Parathyroid adenoma (tissue), 2 donors: ENCODE data around the gene COL12A1.

Source experiments
- H2AFZ ChIP-seq: fragments of 300-600 bp; sonication (generic); one replicate; pipeline ENCODE4 v1.7.0; 2017; ENCODE audit warnings: antibody characterized with exemption, mild to moderate bottlenecking
- H3K27ac ChIP-seq: fragments of 300-600 bp; sonication (generic); one replicate; pipeline ENCODE4 v1.7.0; 2017
- H3K27me3 ChIP-seq: fragments of 300-600 bp; sonication (generic); one replicate; pipeline ENCODE4 v1.7.0; 2017; ENCODE audit warnings: low read length; ENCODE audit not compliant: control insufficient read depth, insufficient read depth
- H3K36me3 ChIP-seq: fragments of 300-600 bp; sonication (generic); one replicate; pipeline ENCODE4 v1.7.0; 2017; ENCODE audit warnings: low read length; ENCODE audit not compliant: control insufficient read depth, insufficient read depth
- H3K4me1 ChIP-seq: fragments of 300-600 bp; sonication (generic); one replicate; pipeline ENCODE4 v1.7.0; 2017; ENCODE audit warnings: control low read depth
- H3K4me2 ChIP-seq: fragments of 300-600 bp; sonication (generic); one replicate; pipeline ENCODE4 v1.7.0; 2017; ENCODE audit warnings: low read length
- H3K4me3 ChIP-seq: fragments of 300-600 bp; sonication (generic); one replicate; pipeline ENCODE4 v1.7.0; 2017; ENCODE audit warnings: low read depth, low read length
- H3K79me2 ChIP-seq: fragments of 300-600 bp; sonication (generic); one replicate; pipeline ENCODE4 v1.7.0; 2017; ENCODE audit warnings: control low read depth
- H3K9ac ChIP-seq: fragments of 300-600 bp; sonication (generic); one replicate; pipeline ENCODE4 v1.7.0; 2017; ENCODE audit warnings: mild to moderate bottlenecking
- H3K9me3 ChIP-seq: fragments of 300-600 bp; sonication (generic); one replicate; pipeline ENCODE4 v1.7.0; 2017; ENCODE audit warnings: low read length; ENCODE audit not compliant: control insufficient read depth
- TF ChIP-seq, protein P1 (sequence below): fragments of 300-600 bp; sonication (generic); IDR thresholded peaks from one replicate; pipeline ENCODE4 v1.7.0; 2017; ENCODE audit warnings: antibody characterized with exemption, mild to moderate bottlenecking
- donor health status: primary hyperparathyroidism.

Gene COL12A1

DNA sequence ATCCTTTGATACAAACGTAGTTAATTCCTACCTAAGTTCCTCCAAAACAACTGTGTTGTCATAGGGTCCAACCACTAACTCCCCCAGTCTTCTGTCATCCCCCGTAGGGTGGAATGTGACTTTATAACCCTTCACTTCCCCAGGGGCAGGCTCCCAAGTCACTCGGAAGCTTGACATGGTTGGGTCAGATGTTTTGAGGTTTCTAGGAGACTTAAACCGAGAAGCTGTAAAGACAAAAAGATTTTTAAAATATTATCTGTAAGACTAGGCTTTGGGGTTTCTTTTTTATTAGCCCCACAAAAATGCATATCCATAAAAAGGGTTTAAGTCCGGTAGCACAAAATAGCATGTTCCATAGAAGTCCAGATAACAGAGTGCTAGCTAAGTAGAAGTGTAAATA, 50.2 kb downstream of the COL12A1 start:
- TF ChIP-seq, protein P1, sequence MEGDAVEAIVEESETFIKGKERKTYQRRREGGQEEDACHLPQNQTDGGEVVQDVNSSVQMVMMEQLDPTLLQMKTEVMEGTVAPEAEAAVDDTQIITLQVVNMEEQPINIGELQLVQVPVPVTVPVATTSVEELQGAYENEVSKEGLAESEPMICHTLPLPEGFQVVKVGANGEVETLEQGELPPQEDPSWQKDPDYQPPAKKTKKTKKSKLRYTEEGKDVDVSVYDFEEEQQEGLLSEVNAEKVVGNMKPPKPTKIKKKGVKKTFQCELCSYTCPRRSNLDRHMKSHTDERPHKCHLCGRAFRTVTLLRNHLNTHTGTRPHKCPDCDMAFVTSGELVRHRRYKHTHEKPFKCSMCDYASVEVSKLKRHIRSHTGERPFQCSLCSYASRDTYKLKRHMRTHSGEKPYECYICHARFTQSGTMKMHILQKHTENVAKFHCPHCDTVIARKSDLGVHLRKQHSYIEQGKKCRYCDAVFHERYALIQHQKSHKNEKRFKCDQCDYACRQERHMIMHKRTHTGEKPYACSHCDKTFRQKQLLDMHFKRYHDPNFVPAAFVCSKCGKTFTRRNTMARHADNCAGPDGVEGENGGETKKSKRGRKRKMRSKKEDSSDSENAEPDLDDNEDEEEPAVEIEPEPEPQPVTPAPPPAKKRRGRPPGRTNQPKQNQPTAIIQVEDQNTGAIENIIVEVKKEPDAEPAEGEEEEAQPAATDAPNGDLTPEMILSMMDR = no peak
- Histone ChIP-seq H3K9ac (no peak overlapping the region), H3K36me3 (no peaks in the 10 kb centered on the region), H2AFZ (no peak overlapping the region), H3K9me3 (no peaks in the 10 kb centered on the region), H3K27ac (no peak overlapping the region), H3K4me1 (no peaks in the 10 kb centered on the region), H3K27me3 (no peaks in the 10 kb centered on the region), H3K79me2 (no peaks in the 10 kb centered on the region), H3K4me3 (no peak overlapping the region), H3K4me2 (no peak overlapping the region)

DNA sequence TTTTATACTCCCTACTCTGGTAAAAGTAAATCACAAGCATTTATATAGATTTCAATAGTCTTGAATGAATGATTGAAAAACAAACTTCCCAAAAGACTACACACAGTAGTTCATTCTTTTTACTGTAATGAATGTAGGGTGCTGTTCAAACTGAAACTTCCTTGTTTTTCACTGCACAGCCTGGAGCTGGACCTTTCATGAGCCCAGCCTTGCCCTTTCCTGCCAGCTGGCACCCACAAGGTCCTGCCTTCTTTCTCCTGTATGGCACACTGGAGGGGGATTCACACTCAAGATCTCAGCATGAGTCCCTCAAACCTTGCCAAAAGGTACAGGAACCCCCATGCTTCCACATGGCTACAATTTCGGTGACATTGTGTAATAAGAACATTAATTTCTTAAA, 50.9 kb downstream of the COL12A1 start:
- Histone ChIP-seq H3K4me3 (no peak overlapping the region), H3K4me1 (no peaks in the 10 kb centered on the region), H3K36me3 (no peaks in the 10 kb centered on the region), H3K27me3 (no peaks in the 10 kb centered on the region), H3K9ac (no peak overlapping the region), H3K9me3 (no peaks in the 10 kb centered on the region), H3K79me2 (no peaks in the 10 kb centered on the region), H2AFZ (no peak overlapping the region), H3K27ac (no peak overlapping the region), H3K4me2 (no peak overlapping the region)
- TF ChIP-seq, protein P1 = no peak

DNA sequence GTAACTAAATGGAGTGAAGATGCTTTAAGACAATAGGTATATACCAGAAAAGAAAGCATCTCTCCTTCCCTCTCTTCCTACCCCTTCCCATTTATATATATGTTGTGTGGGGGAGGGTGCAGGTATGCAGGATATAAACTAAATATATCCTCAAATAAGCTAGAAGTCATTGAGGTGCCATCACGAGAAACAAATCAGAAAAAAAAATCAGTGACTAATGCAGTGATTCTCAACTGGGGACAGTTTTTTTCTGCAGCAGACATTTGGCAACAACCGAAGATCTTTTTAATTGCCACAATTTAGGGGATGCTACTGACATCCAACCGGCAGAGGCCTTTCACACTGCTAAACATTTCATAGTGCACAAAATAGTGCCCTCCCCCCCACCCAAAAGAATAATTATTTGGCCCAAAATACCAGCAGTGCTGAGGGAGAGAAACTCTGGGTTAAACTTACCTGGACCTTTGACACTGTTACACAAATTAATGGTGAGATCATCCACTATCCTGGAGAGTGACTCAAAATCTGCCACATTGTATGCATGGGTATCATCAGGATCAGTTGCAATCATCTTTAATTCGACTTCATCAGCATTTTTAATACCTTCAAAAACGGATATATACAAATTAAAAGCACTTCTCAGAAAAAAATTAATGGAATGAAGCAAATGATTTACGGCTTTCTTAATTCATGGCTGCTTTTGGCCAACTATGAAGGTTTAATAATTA, 55.0 kb downstream of the COL12A1 start:
- TF ChIP-seq, protein P1 = no peak
- H3K27me3 ChIP-seq = no peaks in the 10 kb centered on the region
- no peak overlapping the region for H3K4me3 ChIP-seq
- H3K79me2 ChIP-seq = no peaks in the 10 kb centered on the region
- H3K27ac ChIP-seq = no peak overlapping the region
- no peaks in the 10 kb centered on the region for H3K4me1 ChIP-seq
- H3K9me3 ChIP-seq = no peaks in the 10 kb centered on the region
- H2AFZ ChIP-seq = no peak overlapping the region
- H3K4me2 ChIP-seq = no peak overlapping the region
- no peak overlapping the region for H3K9ac ChIP-seq
- no peaks in the 10 kb centered on the region for H3K36me3 ChIP-seq

DNA sequence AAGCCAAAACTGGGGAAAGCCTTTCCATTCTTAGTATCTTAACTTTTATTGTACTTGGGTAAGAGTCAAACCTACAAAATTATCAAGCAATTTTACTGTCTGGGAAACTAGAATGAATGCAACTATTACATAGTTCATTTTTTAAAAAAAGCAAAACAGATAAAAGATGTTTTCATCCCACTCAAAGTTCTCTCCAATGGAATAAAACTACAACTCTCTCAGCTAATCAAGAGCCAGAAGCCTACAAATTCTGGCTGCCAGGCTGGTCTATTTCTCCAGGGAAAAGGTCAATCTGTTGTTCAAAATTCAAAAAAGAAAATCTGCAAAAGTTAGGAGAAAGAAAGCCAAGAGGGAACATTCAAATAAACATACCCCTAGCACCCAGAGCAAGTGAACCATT, 56.2 kb downstream of the COL12A1 start:
- TF ChIP-seq, protein P1 = no peak
- no peak overlapping the region for H2AFZ ChIP-seq
- no peak overlapping the region for H3K27ac ChIP-seq

DNA sequence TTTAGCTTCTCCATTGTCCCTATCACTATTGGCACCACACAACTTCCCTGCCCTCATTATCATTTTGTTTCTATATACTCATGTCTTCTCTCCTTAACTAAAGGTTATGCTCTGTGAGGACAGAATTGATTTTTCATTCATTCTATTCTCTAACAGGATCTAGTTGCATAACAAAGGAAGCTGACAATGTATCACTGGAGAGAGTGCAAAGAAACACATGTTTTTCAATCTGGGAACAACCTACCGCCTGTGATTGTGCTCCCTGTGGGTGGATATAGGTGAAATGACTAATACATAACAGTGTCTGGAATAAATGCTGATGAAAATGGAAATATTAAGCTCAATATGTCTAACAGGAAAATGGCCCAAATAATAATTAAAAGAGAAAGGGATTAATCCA, 56.6 kb downstream of the COL12A1 start:
- no peak overlapping the region for H3K4me3 ChIP-seq
- no peaks in the 10 kb centered on the region for H3K79me2 ChIP-seq
- H3K4me1 ChIP-seq = no peaks in the 10 kb centered on the region
- TF ChIP-seq, protein P1 = no peak
- H3K27me3 ChIP-seq = no peaks in the 10 kb centered on the region
- H3K4me2 ChIP-seq = no peak overlapping the region
- H2AFZ ChIP-seq = no peak overlapping the region
- no peaks in the 10 kb centered on the region for H3K36me3 ChIP-seq
- no peaks in the 10 kb centered on the region for H3K9me3 ChIP-seq
- no peak overlapping the region for H3K9ac ChIP-seq
- no peak overlapping the region for H3K27ac ChIP-seq

More for the DNA sequence above, 56.2 kb downstream of the COL12A1 start:
- no peak overlapping the region for H3K9ac ChIP-seq
- H3K27me3 ChIP-seq = no peaks in the 10 kb centered on the region
- H3K4me1 ChIP-seq = no peaks in the 10 kb centered on the region
- no peaks in the 10 kb centered on the region for H3K36me3 ChIP-seq
- H3K9me3 ChIP-seq = no peaks in the 10 kb centered on the region
- no peak overlapping the region for H3K4me3 ChIP-seq
- H3K79me2 ChIP-seq = no peaks in the 10 kb centered on the region
- no peak overlapping the region for H3K4me2 ChIP-seq
